HCT116 (cell line): ENCODE results near the gene LRRC51. TPM values are rescaled to one million over a fixed set of nuclear protein-coding genes. Genes with fewer than 3 reads are reported as not detected.

Experiments used
- ATAC-seq: fragments of 200-7000 bp; cut with Tn5 transposase; 2 replicates; pipeline ENCODE4 v1.9.1; 2020; ENCODE audit warnings: mild to moderate bottlenecking, moderate library complexity
- BruUV-seq: library from RNA; stranded (reverse); fragments of 400-500 nt; replicated peaks from 2 replicates; lab custom pipeline; 2021; lab: Mats Ljungman, UMichigan
- CTCF ChIA-PET: fragments of 300-600 bp; sonication (Branson Sonifier 250); formaldehyde crosslinking; loops from one replicate; lab custom pipeline; 2021; ENCODE audit warnings: antibody characterized with exemption; lab: Charles Lee
- POLR2A ChIA-PET: fragments of 300-600, 350-600 bp; sonication (Branson Sonifier 250); formaldehyde crosslinking; loops from one replicate; lab custom pipeline; 2021; ENCODE audit warnings: antibody characterized with exemption; lab: Charles Lee
- RAD21 ChIA-PET, 2 experiments: fragments of 300-600 bp; sonication (Branson Sonifier 250); formaldehyde crosslinking; loops; one replicate each; lab custom pipeline; 2023; ENCODE audit warnings: low total read pairs in 2 of 2; ENCODE audit not compliant: uncharacterized antibody in 2 of 2, unreplicated experiment in 2 of 2, low non-redundant PET in 1 of 2; lab: Charles Lee
- DNase-seq: peaks from one replicate; pipeline ENCODE4 v3.0.0-alpha.2; 2010; ENCODE audit warnings: low read depth, low spot score
- H2AFZ ChIP-seq: fragments of 200-600 bp; shearing (Covaris generic), sonication (generic); 2 replicates; pipeline ENCODE4 v1.6.1; 2017; ENCODE audit warnings: low read depth, mixed run types, mixed read lengths, antibody characterized with exemption, low read length; ENCODE audit not compliant: poor library complexity, severe bottlenecking
- H3K27ac ChIP-seq: 2 replicates; pipeline ENCODE4 v1.5.1; 2012; ENCODE audit warnings: low read depth, low read length
- H3K27me3 ChIP-seq: fragments of 200-600 bp; sonication (generic); 2 replicates; pipeline ENCODE4 v1.6.1; 2016; ENCODE audit warnings: mixed run types, low read length, mixed read lengths; ENCODE audit not compliant: insufficient read depth
- H3K36me3 ChIP-seq, 2 experiments: fragments of 200-500 bp in 1 of 2; fragments of 200-600 bp in 1 of 2; sonication (Bioruptor generic) in 1 of 2; sonication (generic) in 1 of 2; 2 replicates each; pipeline versions ENCODE4 v1.5.1 to v1.6.1; 2014 to 2016; ENCODE audit warnings: low read length in 2 of 2, inconsistent platforms in 1 of 2, mixed read lengths in 1 of 2, mixed run types in 1 of 2; ENCODE audit not compliant: insufficient read depth in 2 of 2, control insufficient read depth in 1 of 2
- H3K4me1 ChIP-seq, 2 experiments: fragments of 200-600 bp in 1 of 2; sonication (generic) in 1 of 2; 2 replicates each; pipeline versions ENCODE4 v1.5.1 to v1.6.1; 2012 to 2017; ENCODE audit warnings: low read length in 2 of 2, inconsistent platforms in 1 of 2, mild to moderate bottlenecking in 1 of 2, mixed read lengths in 1 of 2, mixed run types in 1 of 2, moderate library complexity in 1 of 2; ENCODE audit not compliant: insufficient read depth in 2 of 2, control insufficient read depth in 1 of 2
- H3K4me2 ChIP-seq: fragments of 200-600 bp; sonication (generic); 2 replicates; pipeline ENCODE4 v1.6.1; 2017; ENCODE audit warnings: mixed run types, low read length, mixed read lengths
- H3K4me3 ChIP-seq, 2 experiments: fragments of 200-600 bp in 1 of 2; sonication (generic) in 1 of 2; replicated peaks in 1 of 2; 2 replicates each; pipeline ENCODE4 v1.5.1; 2011 to 2016; ENCODE audit warnings: low read length in 2 of 2, control low read depth in 1 of 2, low read depth in 1 of 2, mild to moderate bottlenecking in 1 of 2, mixed read lengths in 1 of 2, mixed run types in 1 of 2
- H3K79me2 ChIP-seq: fragments of 200-600 bp; sonication (generic); 2 replicates; pipeline ENCODE4 v1.6.1; 2017; ENCODE audit warnings: mild to moderate bottlenecking, mixed run types, low read length, moderate library complexity, mixed read lengths; ENCODE audit not compliant: insufficient read depth
- H3K9ac ChIP-seq: fragments of 200-600 bp; sonication (generic); 2 replicates; pipeline ENCODE4 v1.6.1; 2016; ENCODE audit warnings: low read length, mixed read lengths
- H3K9me2 ChIP-seq: fragments of 200-600 bp; sonication (generic), shearing (Covaris generic); 2 replicates; pipeline ENCODE4 v1.6.1; 2017; ENCODE audit warnings: mixed run types, mild to moderate bottlenecking, moderate library complexity; ENCODE audit not compliant: insufficient read depth
- H3K9me3 ChIP-seq, 2 experiments: fragments of 200-500 bp in 1 of 2; fragments of 200-600 bp in 1 of 2; sonication (Bioruptor generic) in 1 of 2; sonication (generic) in 1 of 2; 2 replicates each; pipeline ENCODE4 v1.6.1; 2014 to 2017; ENCODE audit warnings: low read length in 2 of 2, mixed read lengths in 2 of 2, inconsistent platforms in 1 of 2, low read depth in 1 of 2, mild to moderate bottlenecking in 1 of 2, mixed run types in 1 of 2, moderate library complexity in 1 of 2; ENCODE audit not compliant: control insufficient read depth in 1 of 2, insufficient read depth in 1 of 2
- H4K20me1 ChIP-seq: fragments of 200-600 bp; sonication (generic), shearing (Covaris generic); 2 replicates; pipeline ENCODE4 v1.6.1; 2017; ENCODE audit warnings: mixed run types, mild to moderate bottlenecking, moderate library complexity; ENCODE audit not compliant: insufficient read depth
- CBX3 ChIP-seq: IDR thresholded peaks from 2 replicates; pipeline ENCODE4 v1.6.1; 2012; ENCODE audit warnings: low read depth
- EGR1 ChIP-seq: IDR thresholded peaks from 2 replicates; pipeline ENCODE4 v1.6.1; 2012; ENCODE audit warnings: low read depth
- ELF1 ChIP-seq: IDR thresholded peaks from 2 replicates; pipeline ENCODE4 v1.6.1; 2012; ENCODE audit warnings: low read depth, borderline replicate concordance
- EZH2phosphoT487 ChIP-seq: fragments of 200-600 bp; IDR thresholded peaks from 2 replicates; pipeline ENCODE4 v1.6.1; 2018; ENCODE audit warnings: antibody characterized with exemption, borderline replicate concordance
- FOSL1 ChIP-seq: IDR thresholded peaks from 2 replicates; pipeline ENCODE4 v1.6.1; 2012; ENCODE audit warnings: low read depth
- JUND ChIP-seq: IDR thresholded peaks from 2 replicates; pipeline ENCODE4 v1.6.1; 2012
- POLR2A ChIP-seq: IDR thresholded peaks from 2 replicates; pipeline ENCODE4 v1.7.0; 2011; ENCODE audit warnings: borderline replicate concordance; ENCODE audit not compliant: insufficient read depth, insufficient read length; ENCODE audit errors: extremely low read depth
- RAD21 ChIP-seq: IDR thresholded peaks from 2 replicates; pipeline ENCODE4 v1.6.1; 2012; ENCODE audit warnings: low read depth, mild to moderate bottlenecking
- SP1 ChIP-seq: IDR thresholded peaks from 2 replicates; pipeline ENCODE4 v1.6.1; 2012; ENCODE audit warnings: low read depth
- SRF ChIP-seq: IDR thresholded peaks from 2 replicates; pipeline ENCODE4 v1.6.1; 2012; ENCODE audit warnings: low read depth
- TCF7L2 ChIP-seq: IDR thresholded peaks from 2 replicates; pipeline ENCODE4 v1.7.0; 2011; ENCODE audit warnings: borderline replicate concordance, inconsistent platforms; ENCODE audit not compliant: insufficient read depth, insufficient read length; ENCODE audit errors: extremely low read depth
- YY1 ChIP-seq: IDR thresholded peaks from 2 replicates; pipeline ENCODE4 v1.6.1; 2011; ENCODE audit warnings: low read length, low read depth, moderate library complexity, mild to moderate bottlenecking; ENCODE audit not compliant: insufficient replicate concordance; ENCODE audit errors: extremely low read depth
- ZNF274 ChIP-seq: fragments of 200-500 bp; sonication (Bioruptor generic); IDR thresholded peaks from 2 replicates; pipeline ENCODE4 v1.6.1; 2014; ENCODE audit warnings: mild to moderate bottlenecking, low read depth, low read length, inconsistent platforms
- intact Hi-C: fragments of 100-400 bp; cut with micrococcal nuclease; formaldehyde crosslinking; loops from 2 replicates; pipeline ENCODE4 v1.10.0; 2022
- total RNA-seq: library from RNA; stranded (reverse); gene quantifications from one replicate; pipeline ENCODE4 v1.2.1, GENCODE V29; 2021; ENCODE audit not compliant: unreplicated experiment
- TF ChIP-seq, protein P1 (sequence below): IDR thresholded peaks from 2 replicates; pipeline ENCODE4 v1.6.1; 2012; ENCODE audit warnings: low read depth
- TF ChIP-seq, protein P2 (sequence below): IDR thresholded peaks from 2 replicates; pipeline ENCODE4 v1.6.1; 2011; ENCODE audit warnings: mild to moderate bottlenecking, low read length, moderate library complexity; ENCODE audit not compliant: insufficient replicate concordance; ENCODE audit errors: extremely low read depth

Gene LRRC51
- total RNA-seq, 1 experiment from 2014 or later, result 10.8 TPM

DNA sequence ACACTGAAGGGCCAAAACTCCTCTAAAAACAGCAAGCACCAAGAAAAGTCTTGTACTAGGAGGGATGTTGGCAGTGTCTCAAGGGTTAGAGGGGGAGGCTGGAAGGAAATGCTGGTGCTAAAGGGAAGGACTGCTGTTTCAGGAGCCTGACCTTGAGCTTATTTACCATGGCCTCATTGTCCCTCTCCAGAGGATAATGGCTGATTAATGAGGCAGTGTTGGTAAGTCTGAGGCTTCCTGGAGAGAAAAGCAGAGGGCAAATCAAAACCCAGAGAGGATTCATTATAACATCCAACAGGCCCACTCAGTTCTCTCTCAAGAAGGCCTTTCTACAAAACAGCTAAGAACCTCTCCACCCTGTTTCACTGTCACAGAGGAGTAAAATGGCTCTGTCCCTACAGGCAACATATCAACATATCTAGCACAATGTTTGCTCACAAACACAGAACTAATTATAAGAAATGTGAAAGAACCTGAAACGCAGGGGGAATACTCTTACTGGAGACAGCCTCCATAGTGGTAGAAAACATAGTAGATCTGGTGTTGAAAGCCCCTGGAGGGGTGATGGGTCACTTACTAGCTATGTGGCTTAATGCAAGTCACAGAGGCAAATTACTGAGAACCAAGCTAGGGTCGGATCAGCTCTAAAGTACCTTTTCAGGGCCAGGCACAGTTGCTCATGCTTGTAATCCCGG, 31.7 kb upstream of the LRRC51 start:
- H3K9me3 ChIP-seq, result no peaks in the 10 kb centered on the region
- intact Hi-C loops, result no loop called here
- ChIA-PET CTCF (interaction anchor here (0.7 to 1.0 kb wide), 2 partner anchors 15 to 17 kb away, joined by 4 to 5 read pairs; no protein-coding TSS in a partner anchor), POLR2A (no interaction called here)
- no peak overlapping the region for H3K4me2 ChIP-seq
- DNase-seq (no peak), ATAC-seq (no peak)
- H2AFZ ChIP-seq, result no peak overlapping the region
- no peaks in the 10 kb centered on the region for H3K9me2 ChIP-seq
- H3K9ac ChIP-seq, result no peak overlapping the region
- 0 out of 4 replicates have a peak, but pooled peaks cover 0 to 3% of the 10 kb centered on the region in 2 experiments for H3K36me3 ChIP-seq
- H3K79me2 ChIP-seq, result peaks cover 73% of the 10 kb centered on the region
- H3K4me1 ChIP-seq, result no peaks in the 10 kb centered on the region; a peak in 1 of 4 replicates
- no peaks in the 10 kb centered on the region for H4K20me1 ChIP-seq
- H3K4me3 ChIP-seq, result no peak overlapping the region
- no peaks in the 10 kb centered on the region for H3K27me3 ChIP-seq
- no peak overlapping the region for H3K27ac ChIP-seq
- BruUV-seq, result no TSS peak
- TF ChIP-seq, protein P1, sequence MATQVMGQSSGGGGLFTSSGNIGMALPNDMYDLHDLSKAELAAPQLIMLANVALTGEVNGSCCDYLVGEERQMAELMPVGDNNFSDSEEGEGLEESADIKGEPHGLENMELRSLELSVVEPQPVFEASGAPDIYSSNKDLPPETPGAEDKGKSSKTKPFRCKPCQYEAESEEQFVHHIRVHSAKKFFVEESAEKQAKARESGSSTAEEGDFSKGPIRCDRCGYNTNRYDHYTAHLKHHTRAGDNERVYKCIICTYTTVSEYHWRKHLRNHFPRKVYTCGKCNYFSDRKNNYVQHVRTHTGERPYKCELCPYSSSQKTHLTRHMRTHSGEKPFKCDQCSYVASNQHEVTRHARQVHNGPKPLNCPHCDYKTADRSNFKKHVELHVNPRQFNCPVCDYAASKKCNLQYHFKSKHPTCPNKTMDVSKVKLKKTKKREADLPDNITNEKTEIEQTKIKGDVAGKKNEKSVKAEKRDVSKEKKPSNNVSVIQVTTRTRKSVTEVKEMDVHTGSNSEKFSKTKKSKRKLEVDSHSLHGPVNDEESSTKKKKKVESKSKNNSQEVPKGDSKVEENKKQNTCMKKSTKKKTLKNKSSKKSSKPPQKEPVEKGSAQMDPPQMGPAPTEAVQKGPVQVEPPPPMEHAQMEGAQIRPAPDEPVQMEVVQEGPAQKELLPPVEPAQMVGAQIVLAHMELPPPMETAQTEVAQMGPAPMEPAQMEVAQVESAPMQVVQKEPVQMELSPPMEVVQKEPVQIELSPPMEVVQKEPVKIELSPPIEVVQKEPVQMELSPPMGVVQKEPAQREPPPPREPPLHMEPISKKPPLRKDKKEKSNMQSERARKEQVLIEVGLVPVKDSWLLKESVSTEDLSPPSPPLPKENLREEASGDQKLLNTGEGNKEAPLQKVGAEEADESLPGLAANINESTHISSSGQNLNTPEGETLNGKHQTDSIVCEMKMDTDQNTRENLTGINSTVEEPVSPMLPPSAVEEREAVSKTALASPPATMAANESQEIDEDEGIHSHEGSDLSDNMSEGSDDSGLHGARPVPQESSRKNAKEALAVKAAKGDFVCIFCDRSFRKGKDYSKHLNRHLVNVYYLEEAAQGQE, result no peak
- TF ChIP-seq YY1, result no peak
- TF ChIP-seq EZH2phosphoT487, result no peak
- TF ChIP-seq JUND, result no peak
- no peak for TF ChIP-seq RAD21
- no peak for TF ChIP-seq FOSL1
- no peak for TF ChIP-seq CBX3
- TF ChIP-seq, protein P2, sequence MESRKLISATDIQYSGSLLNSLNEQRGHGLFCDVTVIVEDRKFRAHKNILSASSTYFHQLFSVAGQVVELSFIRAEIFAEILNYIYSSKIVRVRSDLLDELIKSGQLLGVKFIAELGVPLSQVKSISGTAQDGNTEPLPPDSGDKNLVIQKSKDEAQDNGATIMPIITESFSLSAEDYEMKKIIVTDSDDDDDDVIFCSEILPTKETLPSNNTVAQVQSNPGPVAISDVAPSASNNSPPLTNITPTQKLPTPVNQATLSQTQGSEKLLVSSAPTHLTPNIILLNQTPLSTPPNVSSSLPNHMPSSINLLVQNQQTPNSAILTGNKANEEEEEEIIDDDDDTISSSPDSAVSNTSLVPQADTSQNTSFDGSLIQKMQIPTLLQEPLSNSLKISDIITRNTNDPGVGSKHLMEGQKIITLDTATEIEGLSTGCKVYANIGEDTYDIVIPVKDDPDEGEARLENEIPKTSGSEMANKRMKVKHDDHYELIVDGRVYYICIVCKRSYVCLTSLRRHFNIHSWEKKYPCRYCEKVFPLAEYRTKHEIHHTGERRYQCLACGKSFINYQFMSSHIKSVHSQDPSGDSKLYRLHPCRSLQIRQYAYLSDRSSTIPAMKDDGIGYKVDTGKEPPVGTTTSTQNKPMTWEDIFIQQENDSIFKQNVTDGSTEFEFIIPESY, result no peak
- no peak for TF ChIP-seq TCF7L2
- TF ChIP-seq ELF1, result no peak
- no peak for TF ChIP-seq POLR2A
- no peak for TF ChIP-seq EGR1
- TF ChIP-seq SP1, result no peak
- TF ChIP-seq ZNF274, result no peak
- no peak for TF ChIP-seq SRF
- TF ChIP-seq, all 23 proteins: peak for 0
- RAD21 ChIA-PET, result no interaction called here
